K562 (cell line): ENCODE results near the gene DYNC1H1. TPM values are rescaled to one million over a fixed set of nuclear protein-coding genes. Genes with fewer than 3 reads are reported as not detected.
"Not testable (repeated sequence)": the region's sequence is repeated elsewhere in the genome, so short reads cannot be mapped to it uniquely, and the experiment has no call there.

Experiments
- ATAC-seq: fragments of 200-7000 bp; cut with Tn5 transposase; 3 replicates; pipeline ENCODE4 v1.9.1; 2020; ENCODE audit warnings: moderate library complexity
- BruUV-seq: library from RNA; stranded (reverse); fragments of 400-500 nt; replicated peaks from 2 replicates; lab custom pipeline; 2021; lab: Mats Ljungman, UMichigan
- CTCF ChIA-PET: fragments of 300-600 bp; formaldehyde crosslinking; extraction: SDS; loops from one replicate; lab custom pipeline; 2021; ENCODE audit warnings: low intra/inter-chr PET ratio; lab: Yijun Ruan, JAX
- POLR2A ChIA-PET: fragments of 300-600, 350-650 bp; sonication (Branson Sonifier 250); formaldehyde crosslinking; extraction: SDS; loops from one replicate; lab custom pipeline; 2021; ENCODE audit warnings: antibody characterized with exemption, inconsistent platforms; lab: Yijun Ruan, JAX
- DNase-seq, 4 experiments: peaks; one replicate each; pipeline versions ENCODE4 v3.0.0 to v3.0.0-alpha.2; 2011 to 2018; ENCODE audit warnings: low spot score in 3 of 4, mixed read lengths in 3 of 4; ENCODE audit errors: extremely low read depth in 1 of 4
- FAIRE-seq: peaks from 2 replicates; lab custom pipeline; 2011; peaks lifted over from hg19 to GRCh38; lab: Jason Lieb, UNC
- H2AFZ ChIP-seq: 2 replicates; pipeline ENCODE4 v1.6.0; 2011; ENCODE audit warnings: low read depth, low read length, control low read depth, inconsistent platforms
- H3K27ac ChIP-seq: fragments of 200-600 bp; 3 replicates; pipeline ENCODE4 v1.8.0; 2011; ENCODE audit warnings: low read depth, mild to moderate bottlenecking, control low read depth, inconsistent platforms, low read length, moderate library complexity, mixed read lengths; ENCODE audit errors: extremely low read depth
- H3K27me3 ChIP-seq, 2 experiments: fragments of 300-600 bp in 1 of 2; 2 replicates in 1 of 2; 3 replicates in 1 of 2; pipeline versions ENCODE4 v1.6.0 to v1.8.0; 2011; ENCODE audit warnings: inconsistent platforms in 2 of 2, low read length in 2 of 2, mild to moderate bottlenecking in 1 of 2, mixed read lengths in 1 of 2, moderate library complexity in 1 of 2; ENCODE audit not compliant: control insufficient read depth in 2 of 2, insufficient read depth in 2 of 2
- H3K36me3 ChIP-seq: fragments of 300-600 bp; 3 replicates; pipeline ENCODE4 v1.8.0; 2011; ENCODE audit warnings: mild to moderate bottlenecking, low read length, inconsistent platforms; ENCODE audit not compliant: control insufficient read depth, insufficient read depth
- H3K4me1 ChIP-seq, 2 experiments: fragments of 200-600 bp in 1 of 2; replicated peaks in 1 of 2; 2 replicates in 1 of 2; 3 replicates in 1 of 2; pipeline versions ENCODE4 v1.5.1 to v1.8.0; 2011; ENCODE audit warnings: inconsistent platforms in 2 of 2, low read length in 2 of 2, mild to moderate bottlenecking in 1 of 2, mixed read lengths in 1 of 2, moderate library complexity in 1 of 2; ENCODE audit not compliant: control insufficient read depth in 2 of 2, insufficient read depth in 2 of 2
- H3K4me2 ChIP-seq: 2 replicates; pipeline ENCODE4 v1.6.1; 2011; ENCODE audit warnings: low read length, control low read depth, inconsistent platforms, mixed read lengths; ENCODE audit not compliant: insufficient read depth
- H3K4me3 ChIP-seq: fragments of 200-600 bp; sonication (generic), shearing (Covaris generic); 2 replicates; pipeline ENCODE4 v1.5.1; 2016; ENCODE audit warnings: control low read depth, inconsistent platforms
- H3K79me2 ChIP-seq: fragments of 200-600 bp; 3 replicates; pipeline ENCODE4 v1.8.0; 2011; ENCODE audit warnings: low read length, inconsistent platforms; ENCODE audit not compliant: control insufficient read depth, insufficient read depth
- H3K9ac ChIP-seq, 2 experiments: 2 replicates each; pipeline versions ENCODE4 v1.6.0 to v1.6.1; 2011; ENCODE audit warnings: low read depth in 2 of 2, low read length in 2 of 2, control low read depth in 1 of 2, inconsistent platforms in 1 of 2, mild to moderate bottlenecking in 1 of 2, mixed read lengths in 1 of 2; ENCODE audit not compliant: insufficient read depth in 1 of 2
- H3K9me1 ChIP-seq: one replicate; pipeline ENCODE4 v1.6.0; 2011; ENCODE audit warnings: inconsistent platforms, mild to moderate bottlenecking, low read length, moderate library complexity; ENCODE audit not compliant: control insufficient read depth, insufficient read depth
- H3K9me3 ChIP-seq: replicated peaks from 2 replicates; pipeline ENCODE4 v1.5.1; 2011; ENCODE audit warnings: low read depth, low read length, inconsistent platforms; ENCODE audit not compliant: control insufficient read depth, insufficient read depth
- H4K20me1 ChIP-seq: replicated peaks from 2 replicates; pipeline ENCODE4 v1.6.1; 2011; ENCODE audit warnings: low read length, inconsistent platforms, mixed read lengths; ENCODE audit not compliant: control insufficient read depth, insufficient read depth
- ETV5 ChIP-seq: sonication (generic); formaldehyde crosslinking; IDR thresholded peaks from 2 replicates; pipeline ENCODE4 v1.4.0; 2020; ENCODE audit warnings: low read depth, mild to moderate bottlenecking, missing genetic modification reagents
- PYGO2 ChIP-seq: fragments of 450-650 bp; IDR thresholded peaks from 2 replicates; pipeline ENCODE4 v1.6.1; 2016; ENCODE audit warnings: mild to moderate bottlenecking, missing genetic modification characterization, moderate library complexity, missing compliant biosample characterization
- ZFP30 ChIP-seq: fragments of 250-450 bp; sonication (Bioruptor Pico); IDR thresholded peaks from 2 replicates; pipeline ENCODE4 v1.8.0; 2022; ENCODE audit warnings: moderate library complexity, mild to moderate bottlenecking, inconsistent platforms, borderline replicate concordance
- ZNF408 ChIP-seq: fragments of 250-450 bp; sonication (Bioruptor Pico); IDR thresholded peaks from 2 replicates; pipeline ENCODE4 v1.4.0; 2020; ENCODE audit warnings: low read depth, mild to moderate bottlenecking, moderate library complexity
- ZNF764 ChIP-seq: fragments of 250-450 bp; sonication (Bioruptor Pico); IDR thresholded peaks from 2 replicates; pipeline ENCODE4 v1.4.0; 2020; ENCODE audit warnings: low read depth, mild to moderate bottlenecking, moderate library complexity
- WGBS: fragments of 100-300 bp; shearing (Covaris generic); methylation state at CpG from one replicate; pipeline ENCODE4 v1.1.6; 2016; ENCODE audit warnings: low coverage, mixed read lengths; ENCODE audit not compliant: insufficient coverage; ENCODE audit errors: missing lambda C conversion rate; 5-methylcytosine and 5-hydroxymethylcytosine counted together
- in situ Hi-C: fragments of 300-500 bp; cut with MboI; formaldehyde crosslinking; loops from 4 replicates; pipeline ENCODE4 v1.15.0; 2018; ENCODE audit warnings: inconsistent platforms, mixed read lengths
- intact Hi-C: fragments of 100-400 bp; cut with micrococcal nuclease; formaldehyde crosslinking; loops from 2 replicates; pipeline ENCODE4 v1.14.2; 2022
- polyA plus RNA-seq, 8 experiments: library from polyadenylated mRNA; depleted of rRNA in 4 of 8; stranded (reverse) in 5 of 8; unstranded in 3 of 8; fragments of >200 nt; fragmentation: Nextera tagmentation in 2 of 8; fragmentation: Illumina TruSeq in 1 of 8; extraction: Ambion mirVana in 2 of 8; extraction: Trizol in 1 of 8; gene quantifications; 2 replicates each; pipeline versions ENCODE4 v1.2.1 to v1.2.3, GENCODE V29; 2011 to 2014; ENCODE audit warnings: inconsistent platforms in 1 of 8, missing spikeins in 1 of 8
- total RNA-seq, 7 experiments: library from RNA; depleted of rRNA in 6 of 7; stranded (reverse); fragments of >200 nt in 6 of 7; fragmentation: Illumina TruSeq in 2 of 7; extraction: Trizol in 2 of 7; gene quantifications; 2 replicates each; pipeline versions ENCODE4 v1.2.1 to v1.2.3, GENCODE V29; 2011 to 2021; ENCODE audit warnings: low replicate concordance in 1 of 7

DYNC1H1 gene
- total and polyA plus RNA-seq, 9 of the 15 experiments (the other 6 are each of a cell fraction or from before 2014, with no cell fraction given): 31.9 to 335 (median 115) TPM

DNA sequence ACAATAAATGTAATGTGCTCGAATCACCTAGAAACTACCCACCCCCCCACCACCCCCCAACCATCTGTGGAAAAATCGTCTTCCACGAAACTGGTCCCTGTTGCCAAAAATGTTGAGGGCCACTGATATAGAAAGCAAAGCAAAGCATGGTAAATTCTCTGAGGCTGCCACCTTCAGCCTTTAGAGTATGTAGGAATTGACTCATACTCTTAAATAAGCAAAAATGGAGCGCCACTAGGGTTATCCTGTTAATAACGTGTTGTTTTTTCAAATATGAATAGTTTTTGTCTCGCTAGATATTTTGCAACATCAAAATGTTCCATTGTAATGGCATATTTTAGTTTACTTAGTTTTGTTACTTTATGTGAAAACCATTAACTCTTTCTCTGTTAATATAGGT, 18.2 kb downstream of the DYNC1H1 start (continued):
- TF ChIP-seq PYGO2 (tag) (no peak), ETV5 (no peak), ZNF408 (no peak), ZFP30 (CRISPR knock-in tag) (no peak), ZNF764 (CRISPR knock-in tag) (no peak)

DNA sequence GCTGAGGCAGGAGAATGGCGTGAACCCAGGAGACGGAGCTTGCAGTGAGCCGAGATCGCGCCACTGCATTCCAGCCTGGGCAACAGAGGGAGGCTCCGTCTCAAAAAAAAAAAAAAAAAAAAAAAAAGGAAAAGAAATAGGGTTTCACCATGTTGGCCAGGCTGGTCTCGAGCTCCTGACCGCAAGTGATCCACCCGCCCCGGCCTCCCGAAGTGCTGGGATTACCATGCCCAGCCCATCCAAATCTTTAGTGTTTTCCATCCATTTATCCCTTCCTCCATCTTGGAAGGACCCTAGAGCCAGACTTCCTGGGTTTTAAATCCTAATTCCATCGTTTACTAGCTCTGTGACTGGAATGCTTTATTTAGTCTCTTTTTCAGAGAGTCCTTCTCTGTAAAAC, 20.5 kb downstream of the DYNC1H1 start:
- H3K4me2 ChIP-seq, H3K9me3 ChIP-seq, BruUV-seq, H3K27me3 ChIP-seq, H3K4me1 ChIP-seq, H3K9me1 ChIP-seq, FAIRE-seq, ATAC-seq, DNase-seq, H4K20me1 ChIP-seq, CTCF ChIA-PET, in situ Hi-C loops, H2AFZ ChIP-seq, intact Hi-C loops, H3K9ac ChIP-seq, H3K27ac ChIP-seq, H3K4me3 ChIP-seq, H3K79me2 ChIP-seq: not testable (repeated sequence)
- POLR2A ChIA-PET: interaction anchor here (0.6 kb wide), 1 partner anchor 160 kb away, joined by 3 read pairs; no protein-coding TSS in a partner anchor
- peaks cover 86% of the 10 kb centered on the region for H3K36me3 ChIP-seq
- WGBS: 100% methylated on average over 2 of the region's 12 CpGs
